Measurements from ENCODE around the gene SSH3.

The SSH3 gene

GRCh38 chr11:67287355-67288197 is 15.8 kb upstream of the SSH3 start:
- Histone ChIP-seq H3K9ac (peak overlapping the region; percentile 93 to 100 (median 99)), H3K36me3 (peaks cover 71 to 82% (median 80%) of the 10 kb centered on the region in 11 experiments), H3K4me2 (peak overlapping the region; percentile 85 to 100 (median 100)), H3K4me1 (peaks cover 83 to 86% (median 85%) of the 10 kb centered on the region in 10 experiments), H4K20me1 (peaks cover 11 to 30% (median 28%) of the 10 kb centered on the region in 11 experiments; a peak in 21 of 22 replicates), H3K4me3 (peak overlapping the region; percentile 38 to 86 (median 76); a peak in 15 of 20 replicates), H3K27me3 (no peaks in the 10 kb centered on the region), H3K9me3 (replicated peaks in 1 of 11) (peaks cover 0 to 5% (median 0%) of the 10 kb centered on the region in 11 experiments; a peak in 1 of 22 replicates), H3K27ac (peak overlapping the region; percentile 97 to 100 (median 99))
- TF ChIP-seq Cebpa-rat (IDR thresholded peaks at IDR 0.05), result no peak

DNA sequence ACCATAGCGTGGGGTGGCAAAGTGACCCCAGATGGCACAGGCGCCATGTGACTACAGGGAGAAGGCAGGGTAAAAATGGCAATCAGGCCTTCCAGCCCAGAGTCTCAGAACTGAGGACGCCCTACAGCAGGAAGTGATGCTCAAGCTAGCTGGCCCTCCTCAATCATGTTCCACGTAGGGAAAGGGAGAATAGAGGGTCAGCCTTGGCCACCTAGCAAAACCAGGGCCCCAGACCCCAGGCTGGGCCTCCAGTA is 15.2 kb upstream of the SSH3 start:
- Histone ChIP-seq H3K9me3 (replicated peaks in 1 of 11) (peaks cover 0 to 5% (median 0%) of the 10 kb centered on the region in 11 experiments; a peak in 4 of 22 replicates), H3K36me3 (peaks cover 71 to 82% (median 79%) of the 10 kb centered on the region in 11 experiments), H3K4me3 (peak overlapping the region in 9 of 10 experiments; percentile 46 to 86 (median 77); a peak in 15 of 20 replicates), H3K9ac (peak overlapping the region; percentile 93 to 100 (median 99)), H3K4me2 (peak overlapping the region; percentile 85 to 100 (median 100)), H3K27ac (peak overlapping the region; percentile 97 to 100 (median 99)), H3K4me1 (peaks cover 83 to 86% (median 84%) of the 10 kb centered on the region in 10 experiments), H3K27me3 (no peaks in the 10 kb centered on the region), H4K20me1 (peaks cover 11 to 35% (median 33%) of the 10 kb centered on the region in 11 experiments; a peak in 21 of 22 replicates)
- TF ChIP-seq Cebpa-rat (IDR thresholded peaks at IDR 0.05), result no peak

DNA sequence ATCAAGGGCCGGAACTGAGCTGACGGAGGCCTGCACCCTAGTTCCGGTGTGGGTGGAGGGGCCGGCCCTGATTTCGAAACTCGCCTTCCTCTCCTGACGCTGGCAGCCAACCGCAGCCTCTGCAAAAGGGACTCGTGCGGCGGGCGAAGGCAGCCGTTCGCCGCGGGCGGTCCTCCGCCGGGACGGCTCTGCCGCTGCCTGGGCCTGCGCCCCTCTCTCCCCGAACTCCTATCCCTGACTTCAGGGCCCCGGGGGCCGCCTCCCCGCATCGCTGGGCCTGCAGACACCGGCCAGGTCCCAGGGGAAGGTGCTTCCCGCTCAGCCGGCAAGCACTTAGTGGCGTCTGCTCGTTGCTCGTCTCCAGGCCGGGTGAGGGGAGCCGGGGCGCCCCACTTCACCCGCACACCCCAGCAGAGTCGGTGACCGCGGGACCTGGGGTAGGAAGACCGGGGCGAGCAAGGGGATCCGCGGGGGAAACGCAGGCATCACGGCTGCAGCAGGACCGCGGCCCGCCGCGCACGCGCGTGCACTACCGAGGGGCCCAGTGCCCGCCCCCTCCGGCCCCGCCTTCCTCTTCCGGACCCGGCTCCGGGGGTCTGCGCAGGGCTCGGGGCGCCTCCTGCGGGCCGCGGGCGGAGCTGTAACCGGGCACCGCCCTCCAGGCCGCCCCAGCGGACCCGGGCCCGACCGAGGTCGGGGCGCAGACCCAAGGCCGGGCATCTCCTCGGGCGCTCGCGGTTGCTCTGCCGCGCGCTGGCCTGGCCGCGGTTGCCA is 14.7 kb upstream of the SSH3 start:
- Histone ChIP-seq H3K4me2 (peak overlapping the region; percentile 85 to 100 (median 100)), H3K4me1 (peaks cover 82 to 86% (median 84%) of the 10 kb centered on the region in 10 experiments), H3K36me3 (peaks cover 71 to 82% (median 78%) of the 10 kb centered on the region in 11 experiments), H3K27ac (peak overlapping the region; percentile 97 to 100 (median 99)), H3K9ac (peak overlapping the region; percentile 93 to 100 (median 99)), H3K4me3 (peak overlapping the region; percentile 66 to 86 (median 77)), H3K9me3 (replicated peaks in 1 of 11) (peaks cover 0 to 8% (median 3%) of the 10 kb centered on the region in 11 experiments; a peak in 9 of 22 replicates), H3K27me3 (no peaks in the 10 kb centered on the region), H4K20me1 (peaks cover 11 to 40% (median 37%) of the 10 kb centered on the region in 11 experiments; a peak in 21 of 22 replicates)
- peak; percentile 71 to 98 (median 94); a peak in 20 of 22 replicates for TF ChIP-seq Cebpa-rat (IDR thresholded peaks at IDR 0.05)

DNA sequence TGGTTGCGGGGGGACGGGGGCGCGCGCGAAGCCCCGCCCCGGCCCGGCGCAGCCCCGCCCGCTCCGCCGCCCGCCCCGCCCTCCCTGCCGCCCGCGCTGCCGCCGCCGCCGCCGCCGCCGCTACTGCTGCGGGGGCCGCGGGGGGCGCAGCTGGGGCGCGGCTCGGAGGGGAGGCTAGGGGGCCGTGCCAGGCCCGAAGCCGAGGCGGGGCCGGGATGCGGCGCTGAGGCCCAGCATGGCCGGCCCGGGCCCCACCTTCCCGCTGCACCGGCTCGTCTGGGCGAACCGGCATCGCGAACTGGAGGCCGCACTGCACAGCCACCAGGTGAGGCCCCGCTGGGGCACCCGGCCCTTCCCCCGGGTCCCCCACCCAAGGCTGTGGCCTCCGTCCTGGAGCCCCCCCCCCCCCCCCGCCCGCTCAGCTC is 14.1 kb upstream of the SSH3 start, which contains the start of gene ANKRD13D:
ANKRD13D (plus strand) TSS at position 78 of the 425 bp plus-strand sequence; CDS start at position 236, 158 bp downstream.
- Histone ChIP-seq H3K4me3 (peak within 1 kb of the TSS; percentile 66 to 86 (median 77)), H3K4me1 (peaks cover 76 to 83% (median 81%) of the 10 kb centered on the region in 10 experiments), H3K9ac (peak within 1 kb of the TSS; percentile 93 to 100 (median 99)), H3K9me3 (replicated peaks in 1 of 11) (peaks cover 0 to 14% (median 8%) of the 10 kb centered on the region in 11 experiments; a peak in 15 of 22 replicates), H3K36me3 (peaks cover 71 to 82% (median 78%) of the 10 kb centered on the region in 11 experiments), H4K20me1 (peaks cover 11 to 43% (median 40%) of the 10 kb centered on the region in 11 experiments; a peak in 21 of 22 replicates), H3K4me2 (peak within 1 kb of the TSS; percentile 96 to 100 (median 100)), H3K27ac (peak within 1 kb of the TSS; percentile 97 to 100 (median 99)), H3K27me3 (no peaks in the 10 kb centered on the region)
- TF ChIP-seq Cebpa-rat (IDR thresholded peaks at IDR 0.05), result no peak

- H3K27ac ChIP-seq, result peak overlapping the region; percentile 63 to 100 (median 99)
- peak overlapping the region; percentile 93 to 100 (median 99) for H3K9ac ChIP-seq
- TF ChIP-seq Cebpa-rat (IDR thresholded peaks at IDR 0.05), result no peak
- no peaks in the 10 kb centered on the region for H3K27me3 ChIP-seq
- H3K9me3 ChIP-seq (replicated peaks in 1 of 11), result peaks cover 5 to 20% (median 15%) of the 10 kb centered on the region in 11 experiments; a peak in 21 of 22 replicates
- peaks cover 71 to 82% (median 78%) of the 10 kb centered on the region in 11 experiments for H3K36me3 ChIP-seq
- peak overlapping the region; percentile 66 to 86 (median 77) for H3K4me3 ChIP-seq
- peaks cover 11 to 49% (median 41%) of the 10 kb centered on the region in 11 experiments; a peak in 21 of 22 replicates for H4K20me1 ChIP-seq
- peaks cover 70 to 81% (median 75%) of the 10 kb centered on the region in 10 experiments for H3K4me1 ChIP-seq
- H3K4me2 ChIP-seq, result peak overlapping the region; percentile 88 to 99 (median 97)
Observed at GRCh38 chr11:67289651-67290479, 13.5 kb upstream of the SSH3 start.

GRCh38 chr11:67290801-67291200 is 12.5 kb upstream of the SSH3 start:
- Histone ChIP-seq H3K4me2 (peak overlapping the region; percentile 88 to 99 (median 97)), H3K9ac (peak overlapping the region; percentile 93 to 100 (median 99)), H4K20me1 (peaks cover 15 to 58% (median 42%) of the 10 kb centered on the region in 11 experiments; a peak in 21 of 22 replicates), H3K9me3 (replicated peaks in 1 of 11) (peaks cover 14 to 29% (median 24%) of the 10 kb centered on the region in 11 experiments), H3K36me3 (peaks cover 71 to 82% (median 78%) of the 10 kb centered on the region in 11 experiments), H3K4me3 (peak overlapping the region; percentile 66 to 86 (median 77); a peak in 19 of 20 replicates), H3K4me1 (peaks cover 60 to 76% (median 66%) of the 10 kb centered on the region in 10 experiments), H3K27ac (peak overlapping the region in 10 of 11 experiments; percentile 97 to 100 (median 99); a peak in 19 of 22 replicates), H3K27me3 (no peaks in the 10 kb centered on the region)
- TF ChIP-seq Cebpa-rat (IDR thresholded peaks at IDR 0.05), result no peak

GRCh38 chr11:67291481-67292381 is 11.6 kb upstream of the SSH3 start:
- peak overlapping the region; percentile 88 to 99 (median 97) for H3K4me2 ChIP-seq
- H3K9me3 ChIP-seq (replicated peaks in 1 of 11), result peaks cover 19 to 33% (median 27%) of the 10 kb centered on the region in 11 experiments
- peaks cover 51 to 66% (median 56%) of the 10 kb centered on the region in 10 experiments for H3K4me1 ChIP-seq
- H3K9ac ChIP-seq, result peak overlapping the region; percentile 93 to 100 (median 99); a peak in 17 of 22 replicates
- TF ChIP-seq Cebpa-rat (IDR thresholded peaks at IDR 0.05), result no peak
- no peaks in the 10 kb centered on the region for H3K27me3 ChIP-seq
- peak overlapping the region in 8 of 11 experiments; percentile 6 to 100 (median 99); a peak in 14 of 22 replicates for H3K27ac ChIP-seq
- peaks cover 18 to 68% (median 48%) of the 10 kb centered on the region in 11 experiments; a peak in 21 of 22 replicates for H4K20me1 ChIP-seq
- peak overlapping the region in 9 of 10 experiments; percentile 29 to 86 (median 77); a peak in 16 of 20 replicates for H3K4me3 ChIP-seq
- H3K36me3 ChIP-seq, result peaks cover 71 to 82% (median 78%) of the 10 kb centered on the region in 11 experiments

Data from BLaER1 treated with 17β-estradiol and CSF1 and Interleukin-3, amounts not matched to agents 10 nM and 100 nM (cell line).